ENCODE data around the gene IRF8.

DNA sequence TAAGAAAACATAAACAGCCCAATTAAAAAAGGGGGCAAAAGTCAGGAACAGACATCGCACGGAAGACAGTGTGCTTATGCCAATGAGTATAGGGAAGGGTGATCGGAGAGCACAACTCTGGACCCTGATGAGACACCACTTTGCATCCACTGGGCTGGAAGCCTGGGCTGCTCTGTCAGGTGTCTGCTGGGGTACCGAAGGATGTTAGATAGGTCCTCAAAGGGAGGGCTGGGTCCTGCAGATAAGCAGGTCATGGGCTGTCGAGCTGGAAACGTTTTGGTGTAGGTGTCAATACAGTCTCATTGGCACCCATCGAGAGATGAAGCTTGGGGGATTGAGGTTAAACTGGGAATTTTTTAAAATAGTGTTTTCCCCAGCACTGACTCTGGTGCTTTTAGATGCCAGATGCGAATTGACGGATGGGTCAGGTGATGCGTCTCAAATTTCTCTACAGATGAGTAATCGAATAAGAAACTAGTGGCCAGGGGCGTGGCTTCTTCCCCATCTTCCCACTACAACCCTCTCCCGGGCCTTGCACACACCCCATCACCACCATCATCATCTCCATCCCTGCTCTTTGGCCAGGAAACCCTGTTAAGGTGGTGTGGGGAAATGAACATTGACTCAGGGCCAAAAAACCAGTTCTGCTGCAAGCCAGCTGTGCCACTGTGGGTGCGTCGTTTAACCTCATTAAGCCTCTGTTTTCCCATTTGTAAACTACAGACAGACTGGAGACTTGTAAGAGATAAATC, 47.8 kb upstream of the IRF8 start:
- TF ChIP-seq POLR2AphosphoS5 (IDR thresholded peaks at IDR 0.05) (no peak), POLR2A (IDR thresholded peaks at IDR 0.05) (no peak)
- TF ChIP-seq, protein P1, sequence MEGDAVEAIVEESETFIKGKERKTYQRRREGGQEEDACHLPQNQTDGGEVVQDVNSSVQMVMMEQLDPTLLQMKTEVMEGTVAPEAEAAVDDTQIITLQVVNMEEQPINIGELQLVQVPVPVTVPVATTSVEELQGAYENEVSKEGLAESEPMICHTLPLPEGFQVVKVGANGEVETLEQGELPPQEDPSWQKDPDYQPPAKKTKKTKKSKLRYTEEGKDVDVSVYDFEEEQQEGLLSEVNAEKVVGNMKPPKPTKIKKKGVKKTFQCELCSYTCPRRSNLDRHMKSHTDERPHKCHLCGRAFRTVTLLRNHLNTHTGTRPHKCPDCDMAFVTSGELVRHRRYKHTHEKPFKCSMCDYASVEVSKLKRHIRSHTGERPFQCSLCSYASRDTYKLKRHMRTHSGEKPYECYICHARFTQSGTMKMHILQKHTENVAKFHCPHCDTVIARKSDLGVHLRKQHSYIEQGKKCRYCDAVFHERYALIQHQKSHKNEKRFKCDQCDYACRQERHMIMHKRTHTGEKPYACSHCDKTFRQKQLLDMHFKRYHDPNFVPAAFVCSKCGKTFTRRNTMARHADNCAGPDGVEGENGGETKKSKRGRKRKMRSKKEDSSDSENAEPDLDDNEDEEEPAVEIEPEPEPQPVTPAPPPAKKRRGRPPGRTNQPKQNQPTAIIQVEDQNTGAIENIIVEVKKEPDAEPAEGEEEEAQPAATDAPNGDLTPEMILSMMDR (IDR thresholded peaks at IDR 0.05), result no peak

Data from sigmoid colon (tissue), 4 donors.